ENCODE measurements around the gene S100P.
"Not testable (repeated sequence)": the region's sequence is repeated elsewhere in the genome, so short reads cannot be mapped to it uniquely, and the experiment has no call there.

Gene S100P

GRCh38 chr4:6724421-6725111 is 30.9 kb downstream of the S100P start:
- DNase-seq (ENCODE audit: low read depth) = no peak

GRCh38 chr4:6725427-6725961 is 31.8 kb downstream of the S100P start:
- DNase-seq (ENCODE audit: low read depth) = not testable (repeated sequence)

GRCh38 chr4:6727081-6727942 is 33.6 kb downstream of the S100P start:
- no peak for DNase-seq (ENCODE audit: low read depth)

- DNase-seq (ENCODE audit: low read depth) = no peak
These were observed 34.2 kb downstream of the S100P start for GRCh38 chr4:6727943-6728250.

GRCh38 chr4:6728320-6729029 is 34.8 kb downstream of the S100P start:
- DNase-seq (ENCODE audit: low read depth) = no peak

GRCh38 chr4:6730603-6731317 is 37.1 kb downstream of the S100P start:
- DNase-seq (ENCODE audit: low read depth) = no peak

GRCh38 chr4:6731318-6731675 is 37.6 kb downstream of the S100P start:
- DNase-seq (ENCODE audit: low read depth) = no peak

GRCh38 chr4:6731780-6732179 is 38.1 kb downstream of the S100P start:
- no peak for DNase-seq (ENCODE audit: low read depth)

GRCh38 chr4:6732441-6733357 is 39.0 kb downstream of the S100P start:
- DNase-seq (ENCODE audit: low read depth) = no peak

- DNase-seq (ENCODE audit: low read depth) = no peak
These were observed 39.9 kb downstream of the S100P start for GRCh38 chr4:6733358-6734164.

GRCh38 chr4:6734165-6734786 is 40.6 kb downstream of the S100P start:
- DNase-seq (ENCODE audit: low read depth) = no peak

GRCh38 chr4:6739920-6740319 is 46.2 kb downstream of the S100P start:
- DNase-seq (ENCODE audit: low read depth) = no peak

- DNase-seq (ENCODE audit: low read depth) = no peak
These were observed 46.7 kb downstream of the S100P start for GRCh38 chr4:6740347-6740746.

GRCh38 chr4:6742507-6742906 is 48.8 kb downstream of the S100P start:
- no peak for DNase-seq (ENCODE audit: low read depth)

GRCh38 chr4:6742989-6743388 is 49.3 kb downstream of the S100P start:
- DNase-seq (ENCODE audit: low read depth) = no peak
